Inflammatory macrophage treated with lipopolysaccharide for 1 hour (primary cell): ENCODE results near the gene MOBP.
"Not testable (repeated sequence)": the region's sequence is repeated elsewhere in the genome, so short reads cannot be mapped to it uniquely, and the experiment has no call there.

ENCODE experiments used
- DNase-seq, 2 donors: peaks; one replicate each; pipeline ENCODE4 v3.0.0-alpha.2; 2020 to 2022

MOBP gene

GRCh38 chr3:39453872-39454271, 13.6 kb upstream of the MOBP start:
- DNase-seq, result not testable (repeated sequence)

DNA sequence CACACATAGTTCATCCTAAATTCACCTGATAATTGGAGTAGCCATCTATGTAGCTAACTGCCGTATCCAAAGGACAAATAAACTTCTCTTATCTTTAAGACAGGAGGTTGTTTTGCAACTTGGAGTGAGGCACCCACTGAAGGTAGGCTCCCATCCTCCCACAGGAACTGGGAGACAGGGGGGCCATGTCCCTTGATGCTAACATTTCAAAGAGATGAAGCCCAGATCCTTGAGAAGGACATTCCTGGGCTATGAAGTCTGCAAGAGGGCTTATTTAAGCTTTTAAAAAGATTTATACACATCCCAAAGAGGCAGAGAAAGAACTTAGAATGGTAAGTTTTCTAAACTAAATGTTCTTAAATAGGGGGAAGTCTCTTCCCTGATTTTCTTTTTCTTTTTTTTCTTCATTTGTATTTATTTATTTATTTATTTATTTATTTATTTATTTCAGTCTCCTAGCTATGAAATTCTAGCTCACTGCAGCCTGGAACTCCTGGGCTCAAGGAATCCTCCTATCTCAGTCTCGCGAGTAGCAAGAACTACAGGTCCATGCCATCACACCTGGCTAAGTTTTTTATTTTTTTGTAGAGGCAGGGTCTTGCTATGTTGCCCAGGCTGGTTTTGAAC, 12.8 kb upstream of the MOBP start:
- DNase-seq, result no peak

GRCh38 chr3:39456159-39456558, 11.3 kb upstream of the MOBP start:
- DNase-seq, result no peak

GRCh38 chr3:39457361-39457760, 10.1 kb upstream of the MOBP start:
- DNase-seq, result no peak

DNA sequence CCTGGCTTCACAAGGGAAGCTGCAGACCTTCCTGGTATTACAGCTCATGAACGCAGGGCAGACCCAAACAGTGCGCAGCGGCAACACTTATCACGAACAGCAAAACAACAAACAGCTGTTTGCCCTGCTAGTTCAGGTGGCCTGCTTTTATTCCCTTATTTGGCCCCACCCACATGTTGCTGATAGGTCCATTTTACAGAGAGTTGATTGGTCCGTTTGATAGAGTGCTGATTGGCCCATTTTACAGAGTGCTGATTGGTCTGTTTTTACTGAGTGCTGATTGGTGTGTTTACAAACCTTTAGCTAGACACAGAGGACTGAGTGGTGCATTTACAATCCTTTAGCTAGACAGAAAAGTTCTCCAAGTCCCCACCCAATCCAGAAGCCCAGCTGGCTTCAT, 8.9 kb upstream of the MOBP start:
- DNase-seq, result not testable (repeated sequence)

DNA sequence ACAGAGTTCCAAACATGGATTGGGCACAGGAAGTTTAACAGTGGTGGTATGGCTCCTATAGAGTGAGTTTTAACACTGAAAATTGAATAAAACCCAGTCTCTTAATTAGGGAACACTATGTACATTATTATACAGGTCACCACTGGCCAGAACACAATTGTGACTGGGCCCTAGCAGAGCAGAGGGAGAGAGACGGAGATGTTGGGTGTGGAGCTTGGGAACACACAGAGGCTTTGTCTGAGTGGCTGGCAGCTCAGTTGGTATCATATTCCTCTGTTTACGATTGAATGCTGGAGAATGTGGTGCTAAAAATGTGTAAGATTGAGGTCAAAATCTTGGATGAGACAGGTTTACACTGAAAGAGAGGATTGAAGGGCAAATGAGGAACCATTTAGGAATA, 6.8 kb upstream of the MOBP start:
- DNase-seq, result no peak

DNA sequence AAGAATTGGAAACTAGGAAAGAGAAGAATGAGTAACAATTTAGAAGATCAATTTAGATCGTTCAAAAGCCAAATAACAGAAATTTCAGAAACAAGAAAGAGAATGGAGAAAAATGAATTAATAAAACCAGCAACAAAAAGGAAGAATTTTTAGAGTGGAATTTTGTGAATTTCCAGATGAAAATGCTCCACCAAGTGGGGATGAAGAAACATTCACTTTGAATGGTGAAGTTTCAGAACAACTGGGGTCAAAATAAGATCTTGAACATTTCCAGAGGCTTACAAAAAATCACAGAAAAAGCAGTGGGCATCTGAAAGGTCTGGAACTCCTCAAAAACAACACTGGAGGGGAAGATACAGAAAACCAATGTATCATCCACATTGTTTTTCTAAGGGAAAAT, 4.2 kb upstream of the MOBP start:
- no peak for DNase-seq

- no peak for DNase-seq
These were observed 492 bp upstream of the MOBP start for GRCh38 chr3:39466988-39467387.

GRCh38 chr3:39468108-39468436, 592 bp downstream of the MOBP start:
- no peak for DNase-seq

GRCh38 chr3:39469258-39469657, 1.8 kb downstream of the MOBP start:
- no peak for DNase-seq

- DNase-seq, result no peak
These were observed 2.5 kb downstream of the MOBP start for GRCh38 chr3:39469945-39470344.

DNA sequence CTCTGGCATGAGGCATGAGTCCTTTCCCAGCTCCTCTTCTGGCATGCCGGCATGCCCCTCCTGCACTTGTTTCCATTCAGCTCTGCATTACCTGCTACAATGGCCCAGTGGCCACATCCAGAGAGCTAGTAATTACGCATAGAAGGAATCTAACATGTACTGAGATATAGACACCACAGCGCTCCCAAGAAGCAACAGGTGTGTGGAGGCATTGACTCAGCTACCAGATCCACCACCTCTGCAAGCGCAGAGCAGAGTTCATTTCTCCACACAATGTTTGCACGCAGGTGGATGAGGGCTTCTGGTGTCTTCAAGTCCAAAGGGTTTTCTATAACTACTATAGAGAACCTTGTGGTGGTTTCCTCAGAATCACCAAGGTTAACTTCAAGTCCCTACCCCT, 4.2 kb downstream of the MOBP start:
- DNase-seq, result no peak

DNA sequence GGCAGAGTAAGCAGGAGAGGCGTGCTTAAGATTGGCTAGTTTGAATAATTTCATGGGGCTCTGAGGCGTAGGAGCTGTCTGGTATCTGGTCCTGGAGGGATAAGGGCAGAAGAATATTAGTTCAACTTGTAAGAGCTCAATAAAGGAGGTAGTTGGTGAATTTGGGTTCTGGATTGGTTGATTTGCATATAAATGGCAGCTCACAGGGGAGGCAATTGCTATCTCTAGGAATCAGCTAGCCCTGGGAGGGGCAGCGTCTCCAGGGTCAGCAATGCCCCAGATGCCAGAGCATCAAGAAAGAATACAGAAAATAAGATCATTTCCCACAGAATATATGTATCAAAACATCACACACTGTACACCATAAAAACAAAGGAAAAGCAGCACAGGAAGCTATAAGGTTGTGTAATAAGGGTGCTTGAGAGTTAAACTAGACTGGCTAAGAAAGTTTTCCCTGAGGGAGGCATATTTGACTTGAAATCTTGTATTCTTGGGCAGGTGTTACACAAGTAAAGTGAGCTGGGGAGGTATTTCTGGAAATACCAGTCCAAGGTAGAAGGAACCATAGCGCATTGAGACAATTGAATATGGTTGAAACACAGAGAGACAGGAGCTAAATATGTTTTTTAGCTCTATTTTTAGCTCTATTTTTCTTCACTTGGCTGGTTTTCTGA, 6.1 kb downstream of the MOBP start:
- DNase-seq, result no peak

- DNase-seq, result no peak
These were observed 6.6 kb downstream of the MOBP start for GRCh38 chr3:39474126-39474515.

DNA sequence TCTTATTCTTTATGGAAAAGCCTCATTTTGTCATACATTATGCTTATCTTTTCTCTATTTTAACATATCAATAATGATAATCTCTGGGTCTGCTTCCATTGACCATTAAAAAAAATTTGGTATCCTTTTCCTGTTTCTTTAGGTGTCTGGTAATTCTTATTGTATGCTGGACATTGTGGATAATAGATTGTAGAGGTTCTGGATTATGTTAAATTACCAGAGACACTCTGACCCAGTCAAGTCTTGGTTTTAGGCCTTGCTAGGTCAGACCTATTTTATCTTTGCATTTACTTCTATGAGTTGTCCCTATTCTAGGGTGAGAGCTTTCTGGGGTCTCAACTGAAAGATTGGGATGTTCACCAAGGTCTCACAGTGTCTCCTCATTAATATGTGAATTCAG, 9.3 kb downstream of the MOBP start:
- no peak for DNase-seq

GRCh38 chr3:39478226-39478625, 10.7 kb downstream of the MOBP start:
- no peak for DNase-seq

DNA sequence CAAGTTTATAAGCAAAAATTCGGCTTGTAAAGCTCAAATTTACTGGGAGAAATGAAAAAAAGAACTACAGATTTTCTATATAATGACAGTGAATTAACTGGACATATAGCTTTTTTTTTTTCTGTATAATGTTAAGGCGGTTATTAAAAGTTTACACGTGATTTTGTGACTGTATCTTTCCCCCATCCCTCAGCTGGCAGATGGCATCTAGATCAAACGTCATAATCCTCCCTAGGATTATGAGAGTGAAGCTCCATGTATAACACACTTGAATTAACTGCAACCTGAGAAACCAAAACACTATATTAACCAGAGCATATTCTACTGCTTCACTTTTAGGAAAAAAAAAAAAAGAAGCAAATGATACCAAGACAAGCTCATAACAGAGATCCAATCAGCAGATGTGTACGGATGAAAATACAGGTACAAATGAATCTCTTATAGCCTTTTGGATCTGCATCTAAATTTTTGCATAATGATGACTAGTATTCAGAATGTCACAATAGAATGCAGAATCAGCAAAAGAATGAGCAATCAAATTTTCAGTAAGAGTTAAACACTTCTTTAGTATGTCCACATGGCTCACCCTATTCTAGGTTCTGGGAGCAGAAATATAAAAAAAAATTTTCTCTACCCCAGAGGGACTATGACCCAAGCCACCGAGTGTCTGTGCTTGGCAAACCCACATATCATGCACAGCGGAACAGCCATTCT, 12.4 kb downstream of the MOBP start:
- no peak for DNase-seq

GRCh38 chr3:39485547-39485946, 18.1 kb downstream of the MOBP start:
- DNase-seq, result no peak

DNA sequence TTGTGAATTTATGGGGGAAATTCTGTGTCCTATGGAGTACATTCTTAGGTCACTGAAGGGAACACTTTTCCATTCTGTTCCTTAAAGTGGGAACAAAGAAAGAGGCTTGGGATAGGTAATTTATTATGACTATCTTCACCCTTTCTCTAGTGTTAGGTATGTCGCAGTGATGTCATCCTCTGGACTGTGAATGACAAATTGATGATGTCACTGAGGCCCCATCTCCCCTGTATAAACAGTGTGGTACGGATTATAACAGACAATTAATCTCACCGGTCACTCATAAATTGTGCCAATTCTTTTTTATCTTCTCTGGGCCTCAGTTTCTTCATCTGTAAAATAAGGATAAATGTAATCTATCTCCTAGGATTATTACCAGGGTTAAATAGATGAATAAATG, 23.5 kb downstream of the MOBP start:
- DNase-seq, result no peak

GRCh38 chr3:39491733-39492350, 24.4 kb downstream of the MOBP start:
- no peak for DNase-seq

DNA sequence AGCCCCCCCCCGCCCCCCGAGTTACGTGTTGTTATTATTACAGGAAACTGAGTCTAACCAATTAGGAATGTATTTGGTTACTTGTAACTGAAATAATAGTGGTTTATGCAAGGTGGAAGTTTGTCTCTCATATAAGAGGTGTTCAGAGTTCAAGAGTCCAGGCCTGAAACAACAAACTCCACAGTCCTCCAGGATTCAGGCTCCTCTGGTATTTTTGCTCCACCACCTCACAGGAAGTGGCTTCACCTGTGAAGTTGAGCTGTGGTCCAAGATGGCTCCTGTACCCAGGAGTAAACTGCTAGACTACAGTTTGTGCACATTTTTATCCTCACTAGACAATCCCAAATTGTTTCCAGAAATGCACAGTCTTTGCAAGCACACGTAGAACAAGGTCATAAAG, 27.3 kb downstream of the MOBP start:
- DNase-seq, result no peak

DNA sequence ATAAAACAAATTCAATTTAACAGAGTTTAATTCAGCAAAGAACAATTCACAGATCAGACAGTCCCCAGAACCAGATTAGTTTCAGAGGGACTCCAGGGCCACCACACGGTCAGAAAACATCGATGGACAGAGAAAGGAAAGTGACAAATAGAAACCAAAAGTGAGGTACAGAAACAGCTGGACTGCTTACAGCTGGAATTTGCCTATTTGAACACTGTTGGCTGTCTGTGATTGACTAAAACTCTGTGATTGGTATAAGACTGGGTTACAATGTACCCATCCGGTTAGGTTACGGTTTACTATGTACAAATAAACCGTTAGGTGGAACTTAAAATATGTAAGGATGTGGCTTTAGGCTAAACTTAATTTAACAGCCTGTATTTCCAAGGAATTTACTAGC, 30.3 kb downstream of the MOBP start:
- no peak for DNase-seq

DNA sequence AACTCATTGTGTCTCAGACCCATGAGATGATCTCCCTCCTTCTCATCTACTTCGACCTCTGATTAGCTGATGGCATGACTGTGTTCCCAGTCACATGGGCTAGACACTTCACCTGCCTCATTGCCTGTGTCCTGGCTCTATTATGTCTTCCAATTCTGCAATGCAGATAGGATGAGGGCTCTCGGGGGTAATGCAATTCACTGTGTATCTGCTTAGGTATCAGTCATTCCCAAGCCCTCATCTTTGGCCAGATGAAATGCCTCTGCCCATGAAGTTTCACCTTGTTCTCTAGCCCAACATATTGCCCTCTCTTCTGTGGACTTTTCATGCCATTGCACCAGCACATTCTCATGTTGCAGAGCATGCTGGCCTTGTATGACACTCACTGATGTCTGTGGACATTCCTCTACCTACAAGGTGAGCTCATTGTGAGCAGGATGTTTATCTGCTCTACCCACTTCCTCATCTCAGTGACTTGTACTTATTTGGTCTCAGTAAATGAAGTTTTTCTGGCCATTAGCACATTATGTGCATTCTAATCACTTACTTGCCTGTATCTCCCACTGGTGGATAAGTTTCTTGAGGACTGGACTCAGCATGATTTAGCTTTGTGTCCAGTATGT, 32.3 kb downstream of the MOBP start:
- no peak for DNase-seq

GRCh38 chr3:39501059-39501458, 33.6 kb downstream of the MOBP start:
- no peak for DNase-seq
